ENCODE results near the gene CCDC74B. TPM values are rescaled to one million over a fixed set of nuclear protein-coding genes. Genes with fewer than 3 reads are reported as not detected.
"Not testable (repeated sequence)": the region's sequence is repeated elsewhere in the genome, so short reads cannot be mapped to it uniquely, and the experiment has no call there.

CCDC74B gene
- total RNA-seq, 1 donor from 2014 or later = 1.0 TPM

- Mint-ChIP-seq H3K27ac (ENCODE audit: unreplicated experiment) (no peak overlapping the region), H3K4me1 (ENCODE audit: low read depth) (peaks cover 17% of the 10 kb centered on the region), H3K36me3 (ENCODE audit: low read depth) (peaks cover 4% of the 10 kb centered on the region), H3K27me3 (ENCODE audit: low read depth) (no peaks in the 10 kb centered on the region), H3K9me3 (ENCODE audit: low read depth) (no peaks in the 10 kb centered on the region), H3K4me3 (ENCODE audit: unreplicated experiment) (no peak overlapping the region)
- no peak for DNase-seq (ENCODE audit: low spot score)
- TF ChIP-seq CTCF (IDR thresholded peaks at IDR 0.05) = no peak
These were observed 42.4 kb upstream of the CCDC74B start for GRCh38 chr2:130187268-130187667.

GRCh38 chr2:130186391-130186790, 41.5 kb upstream of the CCDC74B start:
- Mint-ChIP-seq H3K27me3 (ENCODE audit: low read depth) (no peaks in the 10 kb centered on the region), H3K9me3 (ENCODE audit: low read depth) (no peaks in the 10 kb centered on the region), H3K4me1 (ENCODE audit: low read depth) (peaks cover 17% of the 10 kb centered on the region), H3K27ac (ENCODE audit: unreplicated experiment) (no peak overlapping the region), H3K36me3 (ENCODE audit: low read depth) (peaks cover 1% of the 10 kb centered on the region), H3K4me3 (ENCODE audit: unreplicated experiment) (no peak overlapping the region)
- no peak for DNase-seq (ENCODE audit: low spot score)
- no peak for TF ChIP-seq CTCF (IDR thresholded peaks at IDR 0.05)

GRCh38 chr2:130185896-130186295, 41.0 kb upstream of the CCDC74B start:
- peaks cover 19% of the 10 kb centered on the region for H3K4me1 Mint-ChIP-seq (ENCODE audit: low read depth)

GRCh38 chr2:130185436-130185835, 40.5 kb upstream of the CCDC74B start:
- Mint-ChIP-seq H3K4me1 (ENCODE audit: low read depth) (peaks cover 23% of the 10 kb centered on the region), H3K27ac (ENCODE audit: unreplicated experiment) (no peak overlapping the region), H3K4me3 (ENCODE audit: unreplicated experiment) (no peak overlapping the region), H3K27me3 (ENCODE audit: low read depth) (no peaks in the 10 kb centered on the region), H3K36me3 (ENCODE audit: low read depth) (no peaks in the 10 kb centered on the region), H3K9me3 (ENCODE audit: low read depth) (no peaks in the 10 kb centered on the region)
- no peak for TF ChIP-seq CTCF (IDR thresholded peaks at IDR 0.05)
- DNase-seq (ENCODE audit: low spot score) = no peak

More at GRCh38 chr2:130185896-130186295, 41.0 kb upstream of the CCDC74B start:
- DNase-seq (ENCODE audit: low spot score) = no peak
- H3K9me3 Mint-ChIP-seq (ENCODE audit: low read depth) = no peaks in the 10 kb centered on the region
- H3K4me3 Mint-ChIP-seq (ENCODE audit: unreplicated experiment) = no peak overlapping the region
- TF ChIP-seq CTCF (IDR thresholded peaks at IDR 0.05) = no peak
- no peak overlapping the region for H3K27ac Mint-ChIP-seq (ENCODE audit: unreplicated experiment)
- H3K36me3 Mint-ChIP-seq (ENCODE audit: low read depth) = no peaks in the 10 kb centered on the region
- H3K27me3 Mint-ChIP-seq (ENCODE audit: low read depth) = no peaks in the 10 kb centered on the region

GRCh38 chr2:130183512-130184373, 38.8 kb upstream of the CCDC74B start:
- H3K27ac Mint-ChIP-seq (ENCODE audit: unreplicated experiment) = peak overlapping the region; percentile 79
- H3K9me3 Mint-ChIP-seq (ENCODE audit: low read depth) = no peaks in the 10 kb centered on the region
- peak overlapping the region; percentile 78 for H3K4me3 Mint-ChIP-seq (ENCODE audit: unreplicated experiment)
- H3K27me3 Mint-ChIP-seq (ENCODE audit: low read depth) = no peaks in the 10 kb centered on the region
- no peak for TF ChIP-seq CTCF (IDR thresholded peaks at IDR 0.05)
- DNase-seq (ENCODE audit: low spot score) = no peak
- peaks cover 28% of the 10 kb centered on the region for H3K4me1 Mint-ChIP-seq (ENCODE audit: low read depth)
- H3K36me3 Mint-ChIP-seq (ENCODE audit: low read depth) = no peaks in the 10 kb centered on the region

GRCh38 chr2:130182826-130183511, 38.1 kb upstream of the CCDC74B start:
- H3K9me3 Mint-ChIP-seq (ENCODE audit: low read depth); H3K36me3 Mint-ChIP-seq (ENCODE audit: low read depth); H3K27me3 Mint-ChIP-seq (ENCODE audit: low read depth): not testable (repeated sequence)
- Mint-ChIP-seq H3K4me3 (ENCODE audit: unreplicated experiment) (peak overlapping the region; percentile 78), H3K27ac (ENCODE audit: unreplicated experiment) (peak overlapping the region; percentile 79), H3K4me1 (ENCODE audit: low read depth) (peaks cover 30% of the 10 kb centered on the region)
- DNase-seq (ENCODE audit: low spot score) = peak; percentile 50
